ENCODE results near the gene ENKD1.
"Not testable (repeated sequence)": the region's sequence is repeated elsewhere in the genome, so short reads cannot be mapped to it uniquely, and the experiment has no call there.

The ENKD1 gene

GRCh38 chr16:67699265-67699664, 32.7 kb upstream of the ENKD1 start:
- no peak for DNase-seq (ENCODE audit: low spot score in 2 of 2)
- in situ Hi-C loops (cut with MboI; ENCODE audit: low sequenced_read_pairs), result no loop called here
- H3K27me3 ChIP-seq (ENCODE audit: low read depth), result no peaks in the 10 kb centered on the region

GRCh38 chr16:67697422-67698185, 31.1 kb upstream of the ENKD1 start:
- Histone ChIP-seq H3K27me3 (ENCODE audit: low read depth) (no peaks in the 10 kb centered on the region), H3K4me1 (no peaks in the 10 kb centered on the region), H3K9me3 (no peaks in the 10 kb centered on the region; the same call in 1 of the 2 replicates), H3K36me3 (replicated peaks) (no peaks in the 10 kb centered on the region; the same call in 1 of the 2 replicates), H3K4me3 (no peak overlapping the region)
- DNase-seq (ENCODE audit: low spot score in 2 of 2), result no peak
- in situ Hi-C loops (cut with MboI; ENCODE audit: low sequenced_read_pairs), result no loop called here

More at GRCh38 chr16:67699265-67699664, 32.7 kb upstream of the ENKD1 start:
- no peaks in the 10 kb centered on the region; the same call in 1 of the 2 replicates for H3K36me3 ChIP-seq (replicated peaks)
- no peaks in the 10 kb centered on the region; the same call in 1 of the 2 replicates for H3K9me3 ChIP-seq
- H3K4me3 ChIP-seq, result no peak overlapping the region
- H3K4me1 ChIP-seq, result no peaks in the 10 kb centered on the region

DNA sequence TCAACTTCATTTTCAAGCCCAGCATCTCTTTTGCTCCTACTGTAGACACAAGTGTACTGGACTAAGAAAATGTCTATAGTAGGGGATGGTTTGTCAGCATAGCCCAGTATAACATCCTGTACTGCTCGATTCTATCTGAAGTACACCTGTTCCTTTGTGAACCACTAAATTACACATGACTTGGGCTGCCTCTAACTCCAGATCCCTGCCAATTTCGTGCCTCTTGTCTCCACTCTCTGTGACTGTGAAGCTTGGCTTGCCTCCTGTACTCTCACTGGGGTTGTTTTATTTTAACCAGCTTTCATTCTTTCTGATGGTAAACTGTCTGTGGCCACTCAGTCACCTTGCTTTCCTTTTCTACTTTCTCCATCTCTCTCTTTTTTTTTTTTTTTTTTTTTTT, 28.1 kb upstream of the ENKD1 start:
- Histone ChIP-seq H3K36me3 (replicated peaks) (no peaks in the 10 kb centered on the region; the same call in none of the 2 replicates), H3K27me3 (ENCODE audit: low read depth) (no peaks in the 10 kb centered on the region), H3K9me3 (no peaks in the 10 kb centered on the region; the same call in 1 of the 2 replicates), H3K4me3 (no peak overlapping the region), H3K4me1 (no peaks in the 10 kb centered on the region)
- no peak for DNase-seq (ENCODE audit: low spot score in 2 of 2)
- in situ Hi-C loops (cut with MboI; ENCODE audit: low sequenced_read_pairs), result no loop called here

GRCh38 chr16:67693517-67694285, 27.2 kb upstream of the ENKD1 start:
- H3K9me3 ChIP-seq; H3K4me1 ChIP-seq; H3K36me3 ChIP-seq (replicated peaks); in situ Hi-C loops (cut with MboI; ENCODE audit: low sequenced_read_pairs); H3K27me3 ChIP-seq (ENCODE audit: low read depth); DNase-seq (ENCODE audit: low spot score in 2 of 2); H3K4me3 ChIP-seq: not testable (repeated sequence)

DNA sequence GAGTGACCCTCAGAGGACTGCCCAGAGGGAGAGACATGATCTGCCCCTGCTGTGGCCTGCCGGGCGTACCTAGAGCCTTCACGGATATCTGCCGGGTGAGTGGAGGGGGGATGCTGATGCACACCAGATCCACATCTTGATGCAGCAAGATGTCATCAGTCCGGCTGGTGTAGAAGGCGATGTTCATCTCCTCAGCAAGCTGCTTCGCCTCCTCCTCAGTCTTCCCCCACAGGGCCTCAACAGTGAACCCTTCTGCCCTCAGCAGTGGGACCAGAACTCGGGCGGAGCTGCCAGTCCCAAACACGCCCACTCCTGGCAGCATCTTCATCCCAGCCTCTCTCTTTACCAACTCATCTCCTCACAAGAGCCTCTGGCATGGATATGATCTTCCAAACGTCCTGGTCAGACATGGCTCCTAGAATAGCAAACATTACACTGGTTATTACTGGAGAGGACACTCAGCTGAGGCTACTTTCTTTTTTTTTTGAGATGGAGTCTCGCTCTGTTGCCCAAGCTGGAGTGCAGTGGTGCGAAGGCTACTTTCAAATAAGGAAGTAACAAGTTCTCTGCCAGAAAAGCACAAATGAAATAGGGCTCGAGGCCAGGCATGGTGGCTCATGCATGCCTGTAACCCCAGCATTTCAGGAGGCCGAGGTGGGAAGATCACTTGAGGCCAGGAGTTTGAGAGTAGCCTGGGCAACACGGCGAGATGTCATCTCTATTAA, 19.0 kb upstream of the ENKD1 start:
- H3K27me3 ChIP-seq (ENCODE audit: low read depth), result no peaks in the 10 kb centered on the region
- DNase-seq (ENCODE audit: low spot score in 2 of 2), result no peak
- peaks cover 4% of the 10 kb centered on the region for H3K36me3 ChIP-seq (replicated peaks)
- H3K4me1 ChIP-seq, result no peaks in the 10 kb centered on the region
- in situ Hi-C loops (cut with MboI; ENCODE audit: low sequenced_read_pairs), result no loop called here
- no peaks in the 10 kb centered on the region for H3K9me3 ChIP-seq
- no peak overlapping the region for H3K4me3 ChIP-seq

GRCh38 chr16:67683767-67684166, 17.2 kb upstream of the ENKD1 start:
- Histone ChIP-seq H3K4me3 (no peak overlapping the region), H3K4me1 (no peaks in the 10 kb centered on the region), H3K9me3 (no peaks in the 10 kb centered on the region), H3K36me3 (replicated peaks) (peaks cover 4% of the 10 kb centered on the region), H3K27me3 (ENCODE audit: low read depth) (no peaks in the 10 kb centered on the region)
- DNase-seq (ENCODE audit: low spot score in 2 of 2), result no peak
- in situ Hi-C loops (cut with MboI; ENCODE audit: low sequenced_read_pairs), result no loop called here

GRCh38 chr16:67679935-67680897, 13.7 kb upstream of the ENKD1 start:
- Histone ChIP-seq H3K4me3 (no peak overlapping the region), H3K9me3 (no peaks in the 10 kb centered on the region), H3K4me1 (no peaks in the 10 kb centered on the region), H3K36me3 (replicated peaks) (peaks cover 4% of the 10 kb centered on the region), H3K27me3 (ENCODE audit: low read depth) (no peaks in the 10 kb centered on the region)
- in situ Hi-C loops (cut with MboI; ENCODE audit: low sequenced_read_pairs), result loop anchor here (10.0 kb wide), 1 partner anchor 365 kb away; no protein-coding TSS in a partner anchor
- no peak for DNase-seq (ENCODE audit: low spot score in 2 of 2)

GRCh38 chr16:67678354-67679023, 11.9 kb upstream of the ENKD1 start:
- no peaks in the 10 kb centered on the region for H3K27me3 ChIP-seq (ENCODE audit: low read depth)
- no peak overlapping the region for H3K4me3 ChIP-seq
- no peaks in the 10 kb centered on the region; the same call in none of the 2 replicates for H3K36me3 ChIP-seq (replicated peaks)
- DNase-seq (ENCODE audit: low spot score in 2 of 2), result peak; percentile 44 to 54
- no peaks in the 10 kb centered on the region for H3K4me1 ChIP-seq
- in situ Hi-C loops (cut with MboI; ENCODE audit: low sequenced_read_pairs), result loop anchor here (10.0 kb wide), 1 partner anchor 366 kb away; no protein-coding TSS in a partner anchor
- no peaks in the 10 kb centered on the region for H3K9me3 ChIP-seq

- H3K36me3 ChIP-seq (replicated peaks), result no peaks in the 10 kb centered on the region; the same call in none of the 2 replicates
- DNase-seq (ENCODE audit: low spot score in 2 of 2), result no peak
- no peaks in the 10 kb centered on the region for H3K9me3 ChIP-seq
- no peaks in the 10 kb centered on the region for H3K4me1 ChIP-seq
- H3K27me3 ChIP-seq (ENCODE audit: low read depth), result no peaks in the 10 kb centered on the region
- H3K4me3 ChIP-seq, result no peak overlapping the region
- in situ Hi-C loops (cut with MboI; ENCODE audit: low sequenced_read_pairs), result loop anchor here (10.0 kb wide), 1 partner anchor 367 kb away; no protein-coding TSS in a partner anchor
These were observed 11.2 kb upstream of the ENKD1 start for GRCh38 chr16:67677712-67678111.

GRCh38 chr16:67676939-67677338, 10.4 kb upstream of the ENKD1 start:
- in situ Hi-C loops (cut with MboI; ENCODE audit: low sequenced_read_pairs), result loop anchor here (10.0 kb wide), 1 partner anchor 368 kb away; no protein-coding TSS in a partner anchor
- DNase-seq (ENCODE audit: low spot score in 2 of 2), result no peak
- no peaks in the 10 kb centered on the region for H3K4me1 ChIP-seq

DNA sequence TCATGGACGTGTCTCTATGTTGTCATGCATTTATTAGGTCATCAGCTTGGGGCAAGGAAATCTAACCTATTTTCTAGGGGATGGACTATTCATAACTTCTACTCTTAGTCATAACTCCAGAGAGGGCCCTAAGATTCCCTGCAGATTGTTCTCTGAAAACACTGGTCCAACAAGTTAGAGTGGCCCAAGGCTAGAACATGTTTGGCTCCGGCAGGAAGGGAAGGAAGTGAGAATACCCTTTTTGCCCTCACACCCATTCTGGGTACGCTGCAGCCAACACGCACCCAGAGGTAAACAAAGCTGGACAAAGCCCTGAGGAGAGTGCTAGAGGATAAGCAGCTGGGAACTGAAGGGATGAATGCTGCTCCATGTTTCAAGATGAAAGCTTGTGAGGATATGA, 10.0 kb upstream of the ENKD1 start:
- H3K36me3 ChIP-seq (replicated peaks), result no peaks in the 10 kb centered on the region; the same call in 1 of the 2 replicates
- no peaks in the 10 kb centered on the region for H3K4me1 ChIP-seq
- DNase-seq (ENCODE audit: low spot score in 2 of 2), result no peak
- in situ Hi-C loops (cut with MboI; ENCODE audit: low sequenced_read_pairs), result loop anchor here (10.0 kb wide), 1 partner anchor 368 kb away; no protein-coding TSS in a partner anchor
- H3K27me3 ChIP-seq (ENCODE audit: low read depth), result no peaks in the 10 kb centered on the region
- no peaks in the 10 kb centered on the region for H3K9me3 ChIP-seq
- no peak overlapping the region for H3K4me3 ChIP-seq

More at GRCh38 chr16:67676939-67677338, 10.4 kb upstream of the ENKD1 start:
- Histone ChIP-seq H3K36me3 (replicated peaks) (no peaks in the 10 kb centered on the region; the same call in 1 of the 2 replicates), H3K27me3 (ENCODE audit: low read depth) (no peaks in the 10 kb centered on the region), H3K4me3 (no peak overlapping the region), H3K9me3 (no peaks in the 10 kb centered on the region)

- in situ Hi-C loops (cut with MboI; ENCODE audit: low sequenced_read_pairs), result loop anchor here (10.0 kb wide), 1 partner anchor 369 kb away; no protein-coding TSS in a partner anchor
- H3K36me3 ChIP-seq (replicated peaks), result no peaks in the 10 kb centered on the region; the same call in 1 of the 2 replicates
- no peak for DNase-seq (ENCODE audit: low spot score in 2 of 2)
- H3K27me3 ChIP-seq (ENCODE audit: low read depth), result no peaks in the 10 kb centered on the region
- no peaks in the 10 kb centered on the region for H3K4me1 ChIP-seq
- no peak overlapping the region for H3K4me3 ChIP-seq
- H3K9me3 ChIP-seq, result no peaks in the 10 kb centered on the region
These were observed 9.4 kb upstream of the ENKD1 start for GRCh38 chr16:67675999-67676398.

Measured in HAP-1 (cell line).